SJSA1 (cell line): ENCODE results near the gene OR10C1. TPM values are rescaled to one million over a fixed set of nuclear protein-coding genes. Genes with fewer than 3 reads are reported as not detected.

ENCODE experiments used
- DNase-seq, 2 experiments: peaks; one replicate each; pipeline ENCODE4 v3.0.0-alpha.2; 2015 to 2020; ENCODE audit warnings: low spot score in 2 of 2, low read depth in 1 of 2
- H3K27ac ChIP-seq: fragments of 250-450 bp; sonication (Bioruptor Pico); 2 replicates; pipeline ENCODE4 v1.5.1; 2020; ENCODE audit warnings: mild to moderate bottlenecking, moderate library complexity
- H3K27me3 ChIP-seq: fragments of 250-450 bp; sonication (Bioruptor Pico); replicated peaks from 2 replicates; pipeline ENCODE4 v1.5.1; 2020; ENCODE audit warnings: mild to moderate bottlenecking, moderate library complexity
- H3K36me3 ChIP-seq: fragments of 250-450 bp; sonication (Bioruptor Pico); 2 replicates; pipeline ENCODE4 v1.5.1; 2020; ENCODE audit warnings: mild to moderate bottlenecking
- H3K4me1 ChIP-seq: fragments of 250-450 bp; sonication (Bioruptor Pico); replicated peaks from 2 replicates; pipeline ENCODE4 v1.6.1; 2021; ENCODE audit warnings: mild to moderate bottlenecking
- H3K4me3 ChIP-seq: fragments of 250-450 bp; sonication (Bioruptor Pico); 2 replicates; pipeline ENCODE4 v1.5.1; 2020; ENCODE audit warnings: mild to moderate bottlenecking
- H3K9me3 ChIP-seq: fragments of 250-450 bp; sonication (Bioruptor Pico); replicated peaks from 2 replicates; pipeline ENCODE4 v1.5.1; 2020; ENCODE audit warnings: mild to moderate bottlenecking
- total RNA-seq: library from RNA; depleted of rRNA; stranded (reverse); fragments of >200 nt; shearing (Covaris generic); gene quantifications from 2 replicates; pipeline ENCODE4 v1.2.3, GENCODE V29; 2014; rRNA removed

OR10C1 gene
- total RNA-seq, 1 experiment from 2014 or later: not detected

GRCh38 chr6:29487131-29487530, 48.0 kb downstream of the OR10C1 start:
- no peaks in the 10 kb centered on the region for H3K36me3 ChIP-seq
- H3K9me3 ChIP-seq: no peaks in the 10 kb centered on the region
- no peak for DNase-seq
- no peak overlapping the region for H3K27ac ChIP-seq
- H3K27me3 ChIP-seq: no peaks in the 10 kb centered on the region; the same call in 1 of the 2 replicates
- H3K4me3 ChIP-seq: no peak overlapping the region
- no peaks in the 10 kb centered on the region for H3K4me1 ChIP-seq

- Histone ChIP-seq H3K4me1 (no peaks in the 10 kb centered on the region), H3K36me3 (no peaks in the 10 kb centered on the region), H3K9me3 (no peaks in the 10 kb centered on the region), H3K27me3 (no peaks in the 10 kb centered on the region; the same call in 1 of the 2 replicates), H3K4me3 (no peak within 1 kb of the TSS), H3K27ac (no peak within 1 kb of the TSS)
- DNase-seq: no peak
Observed at GRCh38 chr6:29487660-29488059, 48.6 kb downstream of the OR10C1 start, which contains the start of gene MAS1L. Gene MAS1L, minus strand, starts transcription at chr6:29487956. Its CDS starts 54 bp downstream, at chr6:29487902.

DNA sequence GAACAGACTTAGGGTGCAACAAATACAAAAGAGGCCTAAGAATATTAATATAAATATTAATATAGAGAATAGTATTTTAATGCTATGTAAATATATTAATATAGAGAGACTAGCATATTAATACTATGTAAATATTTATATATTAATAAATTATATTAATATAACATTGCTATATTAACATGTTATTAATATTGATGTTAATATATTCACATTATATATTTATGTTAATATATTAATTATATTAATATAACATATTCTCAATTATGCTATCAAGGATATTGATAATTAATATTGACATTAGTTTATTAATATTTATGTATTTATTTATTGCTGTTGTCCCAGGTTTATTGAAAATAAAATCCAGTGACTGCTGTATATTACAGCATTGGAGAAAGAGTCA, 49.8 kb downstream of the OR10C1 start:
- no peak overlapping the region for H3K4me3 ChIP-seq
- H3K27ac ChIP-seq: no peak overlapping the region
- no peaks in the 10 kb centered on the region for H3K36me3 ChIP-seq
- no peaks in the 10 kb centered on the region; the same call in 1 of the 2 replicates for H3K27me3 ChIP-seq
- no peaks in the 10 kb centered on the region for H3K4me1 ChIP-seq
- H3K9me3 ChIP-seq: no peaks in the 10 kb centered on the region; the same call in 1 of the 2 replicates
- DNase-seq: no peak

DNA sequence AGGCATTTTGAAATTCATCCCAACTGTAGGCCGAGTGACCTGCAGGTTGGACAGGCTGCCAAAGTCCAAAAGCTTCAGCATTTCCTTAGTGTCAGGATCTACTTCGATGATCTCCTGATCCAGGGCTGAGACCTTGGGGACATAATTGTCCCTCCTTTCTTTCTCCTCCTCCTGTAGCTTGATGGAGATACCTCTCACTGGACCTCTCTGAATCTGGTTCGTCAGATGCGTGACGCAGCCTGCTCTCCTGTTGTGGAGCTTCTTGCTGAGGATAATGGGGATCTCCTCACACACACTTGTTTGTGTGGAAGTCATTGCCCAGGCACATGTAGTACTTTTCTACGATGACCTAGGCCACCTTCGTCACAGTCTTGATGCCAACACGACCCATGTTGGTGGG, 50.2 kb downstream of the OR10C1 start:
- H3K27me3 ChIP-seq: no peaks in the 10 kb centered on the region; the same call in 1 of the 2 replicates
- H3K4me3 ChIP-seq: no peak overlapping the region
- H3K4me1 ChIP-seq: no peaks in the 10 kb centered on the region
- no peak for DNase-seq
- H3K9me3 ChIP-seq: no peaks in the 10 kb centered on the region; the same call in 1 of the 2 replicates
- H3K27ac ChIP-seq: no peak overlapping the region
- no peaks in the 10 kb centered on the region for H3K36me3 ChIP-seq

- Histone ChIP-seq H3K36me3 (no peaks in the 10 kb centered on the region), H3K9me3 (no peaks in the 10 kb centered on the region; the same call in 1 of the 2 replicates), H3K4me3 (no peak overlapping the region), H3K27ac (no peak overlapping the region), H3K4me1 (no peaks in the 10 kb centered on the region), H3K27me3 (no peaks in the 10 kb centered on the region; the same call in 1 of the 2 replicates)
- DNase-seq: no peak
Observed at GRCh38 chr6:29490055-29490454, 50.9 kb downstream of the OR10C1 start.

- Histone ChIP-seq H3K27ac (no peak overlapping the region), H3K9me3 (no peaks in the 10 kb centered on the region; the same call in 1 of the 2 replicates), H3K36me3 (no peaks in the 10 kb centered on the region), H3K4me1 (no peaks in the 10 kb centered on the region), H3K4me3 (no peak overlapping the region), H3K27me3 (no peaks in the 10 kb centered on the region; the same call in 1 of the 2 replicates)
- DNase-seq: no peak
Observed at GRCh38 chr6:29490552-29490951, 51.4 kb downstream of the OR10C1 start.

Other genes starting within 250 kb of the OR10C1 start
- gene OR14J1, start 137.6 kb upstream of the OR10C1 start, total RNA-seq: not detected in 2 replicates
- gene OR5V1, start 70.4 kb upstream of the OR10C1 start, total RNA-seq: not detected in 2 replicates
- not detected in 2 replicates for gene OR12D3, start 64.0 kb upstream of the OR10C1 start, total RNA-seq
- gene OR12D2, start 43.7 kb upstream of the OR10C1 start, total RNA-seq: not detected in 2 replicates
- not detected in 2 replicates for gene OR12D1, start 24.4 kb upstream of the OR10C1 start, total RNA-seq
- not detected in 2 replicates for gene OR11A1, start 17.8 kb downstream of the OR10C1 start, total RNA-seq
- gene OR2H1, start 17.8 kb downstream of the OR10C1 start, total RNA-seq: not detected in 2 replicates
- gene MAS1L, start 48.6 kb downstream of the OR10C1 start, total RNA-seq: not detected in 2 replicates
- gene UBD, start 120.4 kb downstream of the OR10C1 start, total RNA-seq: 9.9 and 10.2 TPM in 2 replicates
- gene OR2H2, start 145.8 kb downstream of the OR10C1 start, total RNA-seq: not detected in 2 replicates
- 2.8 and 3.5 TPM in 2 replicates for gene GABBR1, start 193.9 kb downstream of the OR10C1 start, total RNA-seq
- gene MOG, start 217.8 kb downstream of the OR10C1 start, total RNA-seq: not detected in 2 replicates
- gene ZFP57, start 241.8 kb downstream of the OR10C1 start, total RNA-seq: not detected in 2 replicates